Measurements from ENCODE around the gene PHKA2.
"Not testable (repeated sequence)": the region's sequence is repeated elsewhere in the genome, so short reads cannot be mapped to it uniquely, and the experiment has no call there.

The PHKA2 gene

DNA sequence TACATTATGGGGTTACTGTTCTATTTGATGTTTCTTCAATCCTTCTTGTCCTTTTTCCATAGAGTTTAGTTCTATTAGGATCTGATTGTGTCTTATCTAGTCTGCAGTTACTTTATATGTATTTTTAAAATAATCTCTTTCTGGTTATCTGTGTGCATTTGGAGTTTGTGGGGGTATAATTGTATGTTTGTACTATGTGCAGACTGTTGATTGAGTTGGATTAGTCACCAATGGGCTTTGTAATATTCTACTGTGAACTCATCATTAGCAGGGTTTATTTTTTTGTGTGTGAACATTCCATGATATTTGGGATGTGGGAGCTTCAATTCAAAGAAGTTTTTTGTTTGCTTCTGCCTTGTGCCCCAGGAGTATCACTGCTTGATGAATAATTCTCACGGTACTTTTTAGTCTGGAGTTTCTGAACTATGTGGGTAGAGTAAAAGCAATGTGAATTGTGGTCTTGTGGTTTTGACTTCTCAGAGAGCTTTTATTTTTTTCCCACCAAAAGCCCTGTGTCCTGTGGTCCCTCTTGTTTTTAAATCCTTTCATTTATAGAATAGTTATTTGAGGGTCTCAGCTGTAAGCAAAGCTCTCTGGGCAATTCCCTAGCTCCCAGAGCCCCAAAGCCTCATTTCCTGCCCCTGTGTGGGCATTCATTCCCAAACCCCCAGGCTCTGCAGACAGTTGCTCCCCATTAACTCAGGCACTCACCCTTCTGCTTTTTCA is 127.8 kb downstream of the PHKA2 start:
- no peak for DNase-seq

DNA sequence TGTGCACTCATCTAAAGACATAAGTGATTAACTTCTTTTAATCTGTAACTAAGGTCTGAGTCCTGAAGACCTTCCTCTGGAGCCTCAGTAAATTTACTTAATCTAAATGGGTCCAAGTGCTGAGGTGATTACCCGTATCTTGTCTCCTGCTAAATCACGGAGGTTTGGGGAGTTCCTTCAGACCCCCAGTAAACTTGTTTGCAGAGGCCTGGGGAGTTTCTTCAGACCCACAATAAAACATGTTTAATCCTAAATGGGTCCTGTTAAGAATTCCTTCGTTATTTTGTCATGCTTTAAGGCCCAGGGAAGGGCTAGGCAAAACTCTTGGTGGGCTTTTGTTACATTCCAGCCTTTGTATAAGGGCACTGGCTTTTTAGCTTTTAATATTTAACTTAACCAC is 136.0 kb downstream of the PHKA2 start:
- not testable (repeated sequence) for DNase-seq
